H9 (cell line): ENCODE results near the gene ANO2. TPM values are rescaled to one million over a fixed set of nuclear protein-coding genes. Genes with fewer than 3 reads are reported as not detected.

Experiments used
- DNase-seq: peaks from one replicate; pipeline ENCODE4 v3.0.0-alpha.2; 2017
- H2AFZ ChIP-seq: one replicate; pipeline ENCODE4 v1.6.1; 2013; ENCODE audit warnings: mild to moderate bottlenecking, low read length, control low read depth, moderate library complexity
- H2AK5ac ChIP-seq: 2 replicates; pipeline ENCODE4 v1.6.1; 2013; ENCODE audit warnings: low read length, control low read depth, mixed read lengths; ENCODE audit not compliant: insufficient read length
- H2BK120ac ChIP-seq: one replicate; pipeline ENCODE4 v1.6.1; 2013; ENCODE audit warnings: low read depth, mild to moderate bottlenecking, low read length, control low read depth, inconsistent platforms; ENCODE audit not compliant: poor library complexity, severe bottlenecking
- H2BK12ac ChIP-seq: 2 replicates; pipeline ENCODE4 v1.6.1; 2013; ENCODE audit warnings: low read length, control low read depth, mixed read lengths, low read depth; ENCODE audit not compliant: insufficient read length
- H2BK15ac ChIP-seq: 2 replicates; pipeline ENCODE4 v1.6.1; 2013; ENCODE audit warnings: low read depth, low read length, control low read depth
- H2BK20ac ChIP-seq: one replicate; pipeline ENCODE4 v1.6.1; 2013; ENCODE audit warnings: low read depth, mild to moderate bottlenecking, low read length, control low read depth, inconsistent platforms; ENCODE audit not compliant: poor library complexity, severe bottlenecking
- H2BK5ac ChIP-seq: 2 replicates; pipeline ENCODE4 v1.6.1; 2013; ENCODE audit warnings: low read length, control low read depth, mixed read lengths; ENCODE audit not compliant: insufficient read length
- H3K14ac ChIP-seq: 2 replicates; pipeline ENCODE4 v1.6.1; 2013; ENCODE audit warnings: low read length, control low read depth; ENCODE audit not compliant: insufficient read depth
- H3K18ac ChIP-seq: 2 replicates; pipeline ENCODE4 v1.6.1; 2013; ENCODE audit warnings: low read depth, mild to moderate bottlenecking, mixed read lengths, low read length, control low read depth; ENCODE audit not compliant: insufficient read length
- H3K23ac ChIP-seq: 2 replicates; pipeline ENCODE4 v1.6.1; 2013; ENCODE audit warnings: low read length, control low read depth, mixed read lengths, low read depth; ENCODE audit not compliant: insufficient read length
- H3K23me2 ChIP-seq: 2 replicates; pipeline ENCODE4 v1.6.1; 2013; ENCODE audit warnings: low read depth, mild to moderate bottlenecking, mixed read lengths, low read length, control low read depth; ENCODE audit not compliant: insufficient read length, poor library complexity, severe bottlenecking
- H3K27ac ChIP-seq: 2 replicates; pipeline ENCODE4 v1.5.1; 2013; ENCODE audit warnings: low read length, control low read depth, mixed read lengths, low read depth; ENCODE audit not compliant: insufficient read length
- H3K27me3 ChIP-seq: 2 replicates; pipeline ENCODE4 v1.6.1; 2013; ENCODE audit warnings: low read length, control low read depth, inconsistent platforms; ENCODE audit not compliant: insufficient read depth
- H3K4ac ChIP-seq: 2 replicates; pipeline ENCODE4 v1.6.1; 2013; ENCODE audit warnings: low read depth, mild to moderate bottlenecking, control low read depth, inconsistent platforms, low read length, moderate library complexity
- H3K4me1 ChIP-seq: 2 replicates; pipeline ENCODE4 v1.6.1; 2013; ENCODE audit warnings: low read length, control low read depth, inconsistent platforms; ENCODE audit not compliant: insufficient read depth
- H3K4me2 ChIP-seq: 2 replicates; pipeline ENCODE4 v1.6.1; 2013; ENCODE audit warnings: low read length, control low read depth, mixed read lengths; ENCODE audit not compliant: insufficient read length, insufficient read depth
- H3K56ac ChIP-seq: 2 replicates; pipeline ENCODE4 v1.6.1; 2013; ENCODE audit warnings: low read depth, mild to moderate bottlenecking, mixed read lengths, low read length, control low read depth; ENCODE audit not compliant: insufficient read length
- H3K79me1 ChIP-seq: 2 replicates; pipeline ENCODE4 v1.6.1; 2013; ENCODE audit warnings: low read depth, mild to moderate bottlenecking, moderate library complexity, low read length, control low read depth, inconsistent platforms; ENCODE audit not compliant: insufficient read depth, poor library complexity, severe bottlenecking
- H3K79me2 ChIP-seq: 2 replicates; pipeline ENCODE4 v1.6.1; 2013; ENCODE audit warnings: low read length, control low read depth, inconsistent platforms; ENCODE audit not compliant: insufficient read depth
- H3K9ac ChIP-seq: 2 replicates; pipeline ENCODE4 v1.6.1; 2013; ENCODE audit warnings: low read length, control low read depth, mixed read lengths; ENCODE audit not compliant: insufficient read length; ENCODE audit errors: extremely low read depth
- H3K9me3 ChIP-seq: one replicate; pipeline ENCODE4 v1.6.1; 2013; ENCODE audit warnings: low read depth, low read length, inconsistent platforms; ENCODE audit not compliant: control insufficient read depth
- H3T11ph ChIP-seq: one replicate; pipeline ENCODE4 v1.6.1; 2013; ENCODE audit warnings: mild to moderate bottlenecking, low read length, control low read depth, inconsistent platforms
- H4K20me1 ChIP-seq: one replicate; pipeline ENCODE4 v1.6.1; 2013; ENCODE audit not compliant: control insufficient read depth, insufficient read length, insufficient read depth
- H4K5ac ChIP-seq: 2 replicates; pipeline ENCODE4 v1.6.1; 2013; ENCODE audit warnings: low read depth, mild to moderate bottlenecking, mixed read lengths, low read length, control low read depth; ENCODE audit not compliant: insufficient read length
- H4K8ac ChIP-seq: replicated peaks from 2 replicates; pipeline ENCODE4 v1.6.1; 2013; ENCODE audit warnings: low read length, control low read depth, mixed read lengths, low read depth; ENCODE audit not compliant: insufficient read length
- H4K91ac ChIP-seq: 2 replicates; pipeline ENCODE4 v1.6.1; 2013; ENCODE audit warnings: low read depth, mild to moderate bottlenecking, moderate library complexity, mixed read lengths, low read length, control low read depth; ENCODE audit not compliant: insufficient read length
- H3K27ac Mint-ChIP-seq, 3 experiments: 2 replicates in 2 of 3; 3 replicates in 1 of 3; pipeline ENCODE4 v1.8.0; 2020 to 2021; ENCODE audit warnings: mixed read lengths in 3 of 3, mild to moderate bottlenecking in 1 of 3, moderate library complexity in 1 of 3
- H3K27me3 Mint-ChIP-seq: 2 replicates; pipeline ENCODE4 v1.8.0; 2021; ENCODE audit warnings: low read depth, mild to moderate bottlenecking, moderate library complexity, mixed read lengths
- H3K36me3 Mint-ChIP-seq, 3 experiments: 2 replicates in 2 of 3; 3 replicates in 1 of 3; pipeline ENCODE4 v1.8.0; 2020 to 2021; ENCODE audit warnings: low read depth in 3 of 3, mixed read lengths in 3 of 3; ENCODE audit not compliant: insufficient read depth in 1 of 3
- H3K4me1 Mint-ChIP-seq, 2 experiments: 2 replicates each; pipeline ENCODE4 v1.8.0; 2020; ENCODE audit warnings: mixed read lengths in 2 of 2
- H3K4me3 Mint-ChIP-seq, 2 experiments: 2 replicates in 1 of 2; 3 replicates in 1 of 2; pipeline ENCODE4 v1.8.0; 2020 to 2021; ENCODE audit warnings: mild to moderate bottlenecking in 2 of 2, mixed read lengths in 2 of 2, moderate library complexity in 1 of 2
- H3K9me3 Mint-ChIP-seq, 2 experiments: 2 replicates in 1 of 2; 3 replicates in 1 of 2; pipeline ENCODE4 v1.8.0; 2020; ENCODE audit warnings: mild to moderate bottlenecking in 2 of 2, mixed read lengths in 2 of 2, moderate library complexity in 1 of 2
- CTCF ChIP-seq: fragments of 200-600 bp; sonication (generic); conservative IDR thresholded peaks from 3 replicates; pipeline ENCODE4 v1.8.0; 2021; ENCODE audit warnings: antibody characterized with exemption, mild to moderate bottlenecking
- WGBS: extraction: QIAGEN DNeasy Blood & Tissue Kit; methylation state at CpG from one replicate; pipeline ENCODE4 v1.1.7; 2013; ENCODE audit warnings: missing lambda C conversion rate, low lambda C conversion rate, mixed read lengths; ENCODE audit not compliant: insufficient read length; ENCODE audit errors: extremely low coverage; 5-methylcytosine and 5-hydroxymethylcytosine counted together
- total RNA-seq: library from RNA; stranded (reverse); gene quantifications from 2 replicates; pipeline ENCODE4 v1.2.1, GENCODE V29; 2021

Gene ANO2
- total RNA-seq, 1 experiment from 2014 or later: 3.8 TPM

GRCh38 chr12:5904969-5905368 is 40.1 kb downstream of the ANO2 start:
- H3K9ac ChIP-seq: no peak overlapping the region
- H3K23ac ChIP-seq: no peak overlapping the region
- Mint-ChIP-seq H3K4me1 (peaks cover 18 to 25% of the 10 kb centered on the region in 2 experiments), H3K4me3 (no peak overlapping the region), H3K9me3 (no peaks in the 10 kb centered on the region; a peak in 1 of 5 replicates), H3K36me3 (no peaks in the 10 kb centered on the region), H3K27ac (no peak overlapping the region), H3K27me3 (no peaks in the 10 kb centered on the region; the same call in none of the 2 replicates)
- no peak overlapping the region for H3K4me2 ChIP-seq
- H2AFZ ChIP-seq: no peak overlapping the region
- H2AK5ac ChIP-seq: no peak overlapping the region
- H3K18ac ChIP-seq: no peak overlapping the region
- no peaks in the 10 kb centered on the region; the same call in 1 of the 2 replicates for H3K4me1 ChIP-seq
- no peak for DNase-seq
- H3K79me1 ChIP-seq: no peaks in the 10 kb centered on the region
- TF ChIP-seq CTCF: no peak
- H2BK5ac ChIP-seq: no peak overlapping the region
- H3K56ac ChIP-seq: no peak overlapping the region
- no peaks in the 10 kb centered on the region for H3K79me2 ChIP-seq
- no peak overlapping the region for H3K27ac ChIP-seq
- no peaks in the 10 kb centered on the region for H3K9me3 ChIP-seq
- H2BK20ac ChIP-seq: no peak overlapping the region
- H3K4ac ChIP-seq: no peak overlapping the region
- H2BK12ac ChIP-seq: no peak overlapping the region
- H4K91ac ChIP-seq: no peak overlapping the region
- no peaks in the 10 kb centered on the region for H4K20me1 ChIP-seq
- no peaks in the 10 kb centered on the region for H3K27me3 ChIP-seq
- H3K23me2 ChIP-seq: no peaks in the 10 kb centered on the region
- H2BK15ac ChIP-seq: no peak overlapping the region
- H3T11ph ChIP-seq: no peak overlapping the region
- H2BK120ac ChIP-seq: no peak overlapping the region
- H4K5ac ChIP-seq: no peak overlapping the region
- H4K8ac ChIP-seq: no peak overlapping the region
- H3K14ac ChIP-seq: no peak overlapping the region
- no CpG with 5 or more reads among the region's 6 CpGs for WGBS
